DOHH2 (cell line): ENCODE data around the gene PCK2.

Source experiments
- H3F3A ChIP-seq: fragments of 200-600 bp; sonication (generic), shearing (Covaris generic); 2 replicates; pipeline ENCODE4 v1.6.0; 2016; ENCODE audit warnings: antibody characterized with exemption, mild to moderate bottlenecking; ENCODE audit not compliant: control insufficient read depth, insufficient read depth
- H3K27ac ChIP-seq: fragments of 200-600 bp; sonication (generic); 2 replicates; pipeline ENCODE4 v1.5.1; 2014; ENCODE audit warnings: low read depth, mild to moderate bottlenecking, low read length, moderate library complexity
- H3K27me3 ChIP-seq: fragments of 200-600 bp; sonication (generic); 2 replicates; pipeline ENCODE4 v1.6.1; 2014; ENCODE audit warnings: mild to moderate bottlenecking, low read length, mixed read lengths; ENCODE audit not compliant: control insufficient read depth
- H3K36me3 ChIP-seq: fragments of 200-600 bp; sonication (generic); 2 replicates; pipeline ENCODE4 v1.6.1; 2014; ENCODE audit warnings: mild to moderate bottlenecking, low read length, moderate library complexity, mixed read lengths; ENCODE audit not compliant: control insufficient read depth
- H3K4me1 ChIP-seq: fragments of 200-600 bp; sonication (generic); 2 replicates; pipeline ENCODE4 v1.6.1; 2014; ENCODE audit warnings: mild to moderate bottlenecking, low read length, mixed read lengths; ENCODE audit not compliant: control insufficient read depth
- H3K4me2 ChIP-seq: fragments of 200-600 bp; sonication (generic); 2 replicates; pipeline ENCODE4 v1.6.0; 2014; ENCODE audit warnings: mild to moderate bottlenecking, low read length, moderate library complexity
- H3K4me3 ChIP-seq: fragments of 200-600 bp; sonication (generic); 2 replicates; pipeline ENCODE4 v1.5.1; 2014; ENCODE audit warnings: mild to moderate bottlenecking, low read length, mixed read lengths
- H3K79me2 ChIP-seq: fragments of 200-600 bp; sonication (generic); 2 replicates; pipeline ENCODE4 v1.6.1; 2014; ENCODE audit warnings: mild to moderate bottlenecking, low read length, mixed read lengths; ENCODE audit not compliant: control insufficient read depth
- H3K9me2 ChIP-seq: fragments of 200-600 bp; sonication (generic); replicated peaks from 2 replicates; pipeline ENCODE4 v1.6.1; 2014; ENCODE audit warnings: mild to moderate bottlenecking, low read length, mixed read lengths; ENCODE audit not compliant: control insufficient read depth
- H3K9me3 ChIP-seq: fragments of 200-600 bp; sonication (generic); 2 replicates; pipeline ENCODE4 v1.6.1; 2014; ENCODE audit warnings: antibody characterized with exemption, low read length, mixed read lengths; ENCODE audit not compliant: control insufficient read depth, insufficient read depth
- H4K20me1 ChIP-seq: fragments of 200-600 bp; sonication (generic); 2 replicates; pipeline ENCODE4 v1.6.0; 2014; ENCODE audit warnings: low read depth, mild to moderate bottlenecking, antibody characterized with exemption, low read length, moderate library complexity; ENCODE audit not compliant: control insufficient read depth, insufficient read depth
- EZH2phosphoT487 ChIP-seq: fragments of 200-600 bp; sonication (generic); IDR thresholded peaks from 2 replicates; pipeline ENCODE4 v1.6.1; 2017; ENCODE audit warnings: borderline replicate concordance, mild to moderate bottlenecking, antibody characterized with exemption, low read length, moderate library complexity, mixed read lengths
- TF ChIP-seq, protein P1 (sequence below): fragments of 200-600 bp; sonication (generic); IDR thresholded peaks from one replicate; pipeline ENCODE4 v1.5.1; 2014; ENCODE audit warnings: antibody characterized with exemption, mild to moderate bottlenecking, low read depth, low read length; ENCODE audit not compliant: poor library complexity, severe bottlenecking

PCK2 gene

GRCh38 chr14:24089890-24090289 lies 4.2 kb upstream of the PCK2 start:
- peaks cover 9% of the 10 kb centered on the region for H3F3A ChIP-seq
- no peak overlapping the region for H3K4me3 ChIP-seq
- H4K20me1 ChIP-seq: no peaks in the 10 kb centered on the region
- H3K4me2 ChIP-seq: no peak overlapping the region
- no peaks in the 10 kb centered on the region for H3K9me2 ChIP-seq
- peaks cover 11% of the 10 kb centered on the region for H3K36me3 ChIP-seq
- no peak overlapping the region for H3K27ac ChIP-seq
- H3K9me3 ChIP-seq: no peaks in the 10 kb centered on the region
- no peaks in the 10 kb centered on the region for H3K27me3 ChIP-seq
- peaks cover 22% of the 10 kb centered on the region for H3K4me1 ChIP-seq
- TF ChIP-seq EZH2phosphoT487: no peak
- TF ChIP-seq, protein P1, sequence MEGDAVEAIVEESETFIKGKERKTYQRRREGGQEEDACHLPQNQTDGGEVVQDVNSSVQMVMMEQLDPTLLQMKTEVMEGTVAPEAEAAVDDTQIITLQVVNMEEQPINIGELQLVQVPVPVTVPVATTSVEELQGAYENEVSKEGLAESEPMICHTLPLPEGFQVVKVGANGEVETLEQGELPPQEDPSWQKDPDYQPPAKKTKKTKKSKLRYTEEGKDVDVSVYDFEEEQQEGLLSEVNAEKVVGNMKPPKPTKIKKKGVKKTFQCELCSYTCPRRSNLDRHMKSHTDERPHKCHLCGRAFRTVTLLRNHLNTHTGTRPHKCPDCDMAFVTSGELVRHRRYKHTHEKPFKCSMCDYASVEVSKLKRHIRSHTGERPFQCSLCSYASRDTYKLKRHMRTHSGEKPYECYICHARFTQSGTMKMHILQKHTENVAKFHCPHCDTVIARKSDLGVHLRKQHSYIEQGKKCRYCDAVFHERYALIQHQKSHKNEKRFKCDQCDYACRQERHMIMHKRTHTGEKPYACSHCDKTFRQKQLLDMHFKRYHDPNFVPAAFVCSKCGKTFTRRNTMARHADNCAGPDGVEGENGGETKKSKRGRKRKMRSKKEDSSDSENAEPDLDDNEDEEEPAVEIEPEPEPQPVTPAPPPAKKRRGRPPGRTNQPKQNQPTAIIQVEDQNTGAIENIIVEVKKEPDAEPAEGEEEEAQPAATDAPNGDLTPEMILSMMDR: no peak
- H3K79me2 ChIP-seq: peaks cover 7% of the 10 kb centered on the region

DNA sequence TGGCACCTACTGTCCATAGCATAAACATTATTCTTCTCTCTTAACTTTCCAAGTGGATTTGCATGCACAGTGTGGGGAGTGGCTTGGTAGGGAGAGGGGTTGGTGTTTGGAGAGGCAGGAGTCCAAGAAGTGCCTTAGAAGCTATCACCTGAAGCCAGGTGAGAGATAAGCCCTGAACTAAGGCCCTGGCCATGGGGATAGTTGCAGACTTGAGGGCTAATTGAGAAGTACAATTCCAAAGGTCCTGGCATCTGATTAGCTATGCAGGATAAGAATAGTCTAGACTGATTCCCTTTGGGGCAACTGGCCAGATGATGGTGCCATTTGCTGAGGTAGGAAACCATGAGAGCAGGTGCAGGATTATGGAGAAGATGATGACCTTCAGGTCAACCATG lies 2.0 kb upstream of the PCK2 start:
- H3K4me2 ChIP-seq: no peak overlapping the region

GRCh38 chr14:24092505-24093206 lies 1.5 kb upstream of the PCK2 start:
- Histone ChIP-seq H3K27ac (no peak overlapping the region), H3K4me3 (no peak overlapping the region), H3K27me3 (no peaks in the 10 kb centered on the region), H3K4me1 (peaks cover 33% of the 10 kb centered on the region), H4K20me1 (no peaks in the 10 kb centered on the region), H3K36me3 (peaks cover 19% of the 10 kb centered on the region), H3K79me2 (peaks cover 17% of the 10 kb centered on the region), H3F3A (peaks cover 14% of the 10 kb centered on the region), H3K9me2 (no peaks in the 10 kb centered on the region), H3K4me2 (no peak overlapping the region), H3K9me3 (no peaks in the 10 kb centered on the region)
- TF ChIP-seq EZH2phosphoT487: no peak
- TF ChIP-seq, protein P1: no peak

More for the DNA sequence above, 2.0 kb upstream of the PCK2 start:
- Histone ChIP-seq H3K79me2 (peaks cover 17% of the 10 kb centered on the region), H3K9me3 (no peaks in the 10 kb centered on the region), H3K27ac (no peak overlapping the region), H3K4me1 (peaks cover 33% of the 10 kb centered on the region), H3K4me3 (no peak overlapping the region), H3K36me3 (peaks cover 19% of the 10 kb centered on the region), H3K27me3 (no peaks in the 10 kb centered on the region), H4K20me1 (no peaks in the 10 kb centered on the region), H3K9me2 (no peaks in the 10 kb centered on the region), H3F3A (peaks cover 14% of the 10 kb centered on the region)
- TF ChIP-seq EZH2phosphoT487: no peak
- TF ChIP-seq, protein P1: no peak
